NCI-H2029 (cell line): ENCODE measurements around the gene ZNF746.
A peak's percentile ranks its signal among the peaks of the same experiment; 100 is the strongest.
"Not testable (repeated sequence)": the region's sequence is repeated elsewhere in the genome, so short reads cannot be mapped to it uniquely, and the experiment has no call there.

Experiments
- DNase-seq: peaks from one replicate; lab custom pipeline; 2025; lab: John Stamatoyannopoulos, UW

Gene ZNF746

DNA sequence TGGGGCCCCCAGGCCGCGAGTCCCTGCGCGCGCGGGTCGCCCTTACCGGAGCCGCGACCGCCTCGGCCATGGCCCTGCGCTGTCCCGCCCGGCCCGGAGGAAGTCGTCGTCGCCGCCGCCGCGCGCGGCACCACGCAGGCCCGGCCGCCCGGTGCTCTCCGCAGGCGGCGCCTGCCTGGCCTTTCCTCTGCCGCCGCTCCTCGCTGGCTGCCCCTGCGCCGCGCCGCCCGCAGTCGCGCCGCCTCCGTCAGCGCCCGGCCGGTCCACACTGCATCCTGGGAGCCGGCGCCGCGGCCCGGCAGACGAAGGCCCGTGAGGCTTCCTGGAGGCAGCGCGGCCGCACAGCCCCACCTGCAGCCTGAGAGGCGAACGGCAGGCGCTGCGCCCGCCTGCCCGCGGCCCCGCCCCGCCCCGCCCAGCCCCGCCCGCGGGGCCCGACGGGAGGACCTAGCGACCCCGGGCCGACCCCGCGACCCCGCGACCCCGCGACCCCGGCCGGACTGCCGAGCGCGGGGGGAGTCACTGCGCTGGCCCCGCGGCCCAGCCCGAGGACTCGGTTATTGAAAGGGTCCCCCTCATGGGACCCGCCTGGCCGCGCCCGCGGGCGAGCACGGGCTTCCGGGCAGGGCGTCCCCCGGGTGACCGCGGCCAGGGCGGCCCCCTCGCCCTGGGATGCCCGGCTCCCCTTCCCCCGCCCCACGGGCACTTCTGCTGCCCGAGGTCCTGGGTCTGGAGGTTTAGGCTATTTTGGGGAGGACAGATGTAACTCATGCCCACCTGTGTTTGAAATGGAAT lies at the start of gene ZNF746:
Gene ZNF746, minus strand, starts transcription at position 343 of the 795 bp plus-strand sequence. Its CDS starts 273 bp downstream, at position 70.
- DNase-seq: peak; percentile 70

DNA sequence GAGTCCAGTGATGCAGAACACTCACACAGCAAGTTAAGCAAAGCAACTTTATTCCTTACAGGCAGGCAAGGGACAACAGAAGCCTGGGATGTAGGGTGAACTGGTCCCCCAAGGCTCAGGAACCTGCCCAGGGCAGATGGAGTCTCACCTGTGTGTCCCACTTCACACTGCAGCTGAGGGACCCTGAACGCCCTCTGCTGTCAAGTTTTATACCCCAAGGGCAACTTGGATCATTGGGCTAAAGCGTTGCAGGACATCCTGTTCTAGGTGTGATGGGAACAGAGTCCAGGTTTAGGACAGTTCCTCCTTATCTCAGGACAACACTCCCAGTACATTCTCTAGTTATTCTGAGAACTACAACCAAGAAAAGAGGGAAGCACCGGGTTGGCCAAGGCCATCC lies 49.5 kb upstream of the ZNF746 start:
- DNase-seq: no peak

DNA sequence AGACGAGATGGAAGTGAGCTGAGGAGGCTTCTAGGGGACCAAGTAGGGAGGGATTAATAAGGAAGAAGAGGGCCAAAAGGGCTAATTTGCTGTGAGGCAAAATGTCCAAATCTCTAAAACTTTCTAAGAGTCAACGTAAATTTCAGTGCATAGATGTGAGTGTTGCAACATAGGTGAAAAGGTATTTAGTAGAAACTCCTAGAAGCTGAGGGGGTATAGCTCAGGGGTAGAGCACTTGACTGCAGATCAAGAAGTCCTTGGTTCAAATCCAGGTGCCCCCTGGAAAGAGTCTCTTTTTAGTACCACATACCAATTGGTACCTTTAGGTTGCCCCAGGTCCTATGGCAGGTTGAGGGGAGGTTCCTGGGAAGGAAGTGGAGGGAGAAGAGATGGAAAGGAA lies 48.7 kb upstream of the ZNF746 start:
- DNase-seq: no peak

DNA sequence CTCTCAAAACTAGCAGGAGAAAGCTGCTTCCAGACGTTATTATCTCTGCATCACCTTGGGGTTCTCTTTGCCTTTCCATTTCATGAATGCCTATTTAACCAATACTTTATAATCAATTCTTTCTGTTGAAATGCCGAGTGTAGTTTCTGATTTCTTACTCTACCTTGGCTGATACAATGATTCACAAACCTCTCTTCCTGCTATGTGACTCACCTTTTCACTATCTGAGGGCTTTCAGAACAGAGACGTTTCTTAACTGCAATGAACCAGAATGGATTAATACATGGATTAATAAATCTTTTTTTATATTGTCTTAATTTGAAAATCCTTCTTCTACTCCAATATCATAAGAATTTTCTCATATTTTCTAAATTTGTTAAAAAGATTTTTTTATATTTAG lies 46.4 kb upstream of the ZNF746 start:
- DNase-seq: no peak

DNA sequence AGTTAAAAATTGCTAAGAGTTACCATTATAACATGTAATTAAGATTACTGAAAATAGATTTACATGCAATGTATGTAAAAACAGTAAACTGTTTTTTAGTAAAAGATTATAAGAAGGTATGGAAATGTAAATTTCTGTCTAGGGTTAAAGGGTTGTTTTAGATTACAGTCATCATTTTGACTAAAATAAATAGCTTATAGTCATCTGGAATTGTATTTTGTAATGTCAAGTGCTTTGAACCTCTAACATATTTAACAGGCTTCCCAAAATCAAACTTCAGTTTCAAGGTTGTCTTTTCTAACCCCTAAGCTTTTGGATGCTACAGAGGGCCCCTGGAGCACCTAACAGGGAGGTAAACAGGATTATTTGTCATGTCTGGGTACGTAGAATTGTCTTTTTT lies 35.0 kb upstream of the ZNF746 start:
- DNase-seq: no peak

DNA sequence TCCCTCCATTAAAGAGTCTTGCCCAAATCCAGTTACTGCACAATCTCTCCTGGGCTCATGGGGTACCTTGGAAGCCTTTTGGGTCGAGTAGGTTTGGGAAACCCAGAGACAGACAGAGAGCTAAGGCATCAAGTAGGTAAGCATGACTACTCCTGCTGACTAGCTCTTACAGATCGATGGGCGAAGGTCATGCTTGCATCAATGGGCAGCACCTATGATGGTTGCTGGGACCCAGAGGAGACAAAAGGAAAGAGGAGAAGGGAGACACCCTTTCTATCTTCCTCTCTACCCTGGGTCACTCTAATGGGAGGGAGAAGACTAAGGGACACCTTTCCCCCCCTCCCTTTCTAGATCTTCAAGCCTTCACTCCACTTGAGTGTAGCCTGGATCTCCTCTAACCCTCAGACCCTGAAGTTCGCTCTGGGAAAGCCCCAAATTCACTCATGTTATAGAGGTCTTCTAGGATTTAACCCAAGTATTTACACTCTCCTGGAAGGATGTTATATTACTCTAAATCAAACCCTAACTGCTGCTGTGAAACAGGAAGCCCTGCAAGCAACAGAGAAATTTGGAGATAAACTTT lies 31.6 kb upstream of the ZNF746 start:
- no peak for DNase-seq

DNA sequence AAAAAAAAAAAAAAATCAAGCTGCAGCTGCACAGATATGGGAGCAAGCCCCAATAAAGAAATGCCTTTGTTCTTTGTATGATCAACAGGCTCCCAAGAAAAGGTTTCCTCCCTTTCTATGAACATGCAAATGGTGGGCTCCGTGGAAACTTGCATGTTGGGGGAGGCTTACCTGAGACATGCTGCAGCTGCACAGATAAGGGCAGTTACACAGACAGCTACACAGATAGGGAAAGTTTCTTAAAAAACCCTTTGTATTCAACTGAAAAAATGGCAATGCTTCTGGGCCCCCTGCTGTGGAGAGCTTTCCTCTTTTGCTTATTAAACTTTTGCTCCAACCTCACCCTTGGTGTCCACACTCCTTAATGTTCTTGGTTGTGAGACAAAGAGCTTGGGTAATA lies 29.8 kb upstream of the ZNF746 start:
- DNase-seq: no peak

DNA sequence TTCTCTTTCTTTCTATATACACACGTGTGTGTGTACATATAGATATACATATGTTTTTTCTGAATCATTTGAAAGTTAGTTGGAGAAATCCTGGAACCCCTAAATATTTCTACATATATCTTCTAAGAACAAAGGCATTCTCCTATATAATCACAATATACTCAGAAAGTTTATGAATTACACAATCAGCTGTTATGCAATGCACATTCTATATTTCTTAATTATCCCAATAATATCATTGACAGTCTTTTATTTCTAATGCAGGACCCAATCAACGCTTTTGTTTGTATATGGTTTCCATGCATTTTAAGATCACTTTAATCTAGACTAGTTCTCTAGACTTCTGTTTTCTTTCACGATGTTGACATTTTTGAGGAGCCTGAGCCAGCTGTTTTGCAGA lies 27.7 kb upstream of the ZNF746 start:
- DNase-seq: no peak

DNA sequence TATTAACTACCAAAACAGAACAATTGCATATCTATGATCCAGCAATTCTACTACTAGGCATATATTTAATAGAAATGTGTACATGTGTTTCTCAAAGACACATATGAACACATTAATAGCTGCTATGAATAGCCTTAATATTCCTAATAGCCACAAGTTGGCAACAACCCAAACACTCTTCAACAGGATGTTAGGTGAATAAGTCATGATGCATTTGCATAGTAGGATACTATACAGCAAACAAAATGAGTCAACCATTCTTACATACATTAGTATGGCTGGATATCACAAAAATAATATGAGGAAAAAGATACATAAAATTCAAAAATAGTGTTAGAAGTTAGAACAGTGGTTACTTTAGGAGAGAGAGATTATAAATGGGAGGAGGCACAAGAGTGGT lies 26.8 kb upstream of the ZNF746 start:
- no peak for DNase-seq

DNA sequence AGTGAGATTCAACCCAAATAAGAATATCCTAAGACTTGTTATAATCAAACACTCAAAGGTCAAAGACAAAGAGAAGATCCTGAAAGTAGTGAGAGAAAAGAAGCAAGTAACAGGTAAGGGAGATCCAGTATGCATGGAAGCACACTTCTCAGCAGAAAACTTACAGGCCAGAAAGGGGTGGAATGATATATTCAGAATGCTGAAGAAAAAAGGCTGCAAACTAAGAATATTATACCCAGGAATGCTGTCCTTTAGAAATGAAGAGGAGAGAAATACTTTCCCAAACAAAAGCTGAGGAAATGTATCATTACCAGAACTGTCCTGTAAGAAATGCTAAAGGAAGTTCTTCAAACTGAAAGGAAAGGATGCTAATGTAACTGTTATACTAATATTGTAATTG lies 12.6 kb upstream of the ZNF746 start:
- DNase-seq: no peak

DNA sequence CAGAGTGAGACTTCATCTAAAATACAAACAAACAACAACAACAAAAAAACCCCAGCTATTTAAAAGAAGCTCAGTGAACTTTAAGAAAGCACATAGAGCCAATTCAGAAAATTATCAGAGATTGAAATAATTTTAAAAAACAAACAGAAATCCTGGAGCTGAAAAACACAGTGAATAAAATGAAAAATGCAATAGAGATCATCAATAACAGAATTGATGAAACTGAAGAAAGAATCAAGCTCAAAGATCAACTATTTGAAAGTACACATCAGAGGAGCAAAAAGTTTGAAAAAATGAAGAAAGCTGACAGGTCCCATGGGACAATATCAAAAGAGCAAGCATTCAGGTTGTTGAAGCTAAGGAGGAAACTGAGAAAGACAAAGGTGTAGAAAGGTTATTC lies 12.2 kb upstream of the ZNF746 start:
- no peak for DNase-seq

DNA sequence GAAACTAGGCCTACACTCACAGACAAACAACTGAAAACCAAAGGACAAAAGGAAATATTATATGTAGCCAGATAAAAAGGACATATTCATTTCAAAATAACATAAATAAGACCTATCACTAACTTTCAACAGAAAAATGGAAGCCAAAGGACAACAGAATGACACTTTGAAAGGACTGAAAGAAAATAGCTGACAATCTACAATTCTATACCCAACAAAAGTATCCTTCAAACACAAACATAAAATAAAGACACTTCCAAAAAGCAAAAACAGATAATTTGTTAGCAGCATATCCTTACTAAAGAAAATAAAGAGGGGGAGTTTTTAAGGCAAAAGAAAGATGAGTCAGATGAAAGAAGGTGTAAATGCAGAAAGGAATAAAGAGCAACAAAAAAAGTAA lies 7.9 kb upstream of the ZNF746 start:
- DNase-seq: no peak

DNA sequence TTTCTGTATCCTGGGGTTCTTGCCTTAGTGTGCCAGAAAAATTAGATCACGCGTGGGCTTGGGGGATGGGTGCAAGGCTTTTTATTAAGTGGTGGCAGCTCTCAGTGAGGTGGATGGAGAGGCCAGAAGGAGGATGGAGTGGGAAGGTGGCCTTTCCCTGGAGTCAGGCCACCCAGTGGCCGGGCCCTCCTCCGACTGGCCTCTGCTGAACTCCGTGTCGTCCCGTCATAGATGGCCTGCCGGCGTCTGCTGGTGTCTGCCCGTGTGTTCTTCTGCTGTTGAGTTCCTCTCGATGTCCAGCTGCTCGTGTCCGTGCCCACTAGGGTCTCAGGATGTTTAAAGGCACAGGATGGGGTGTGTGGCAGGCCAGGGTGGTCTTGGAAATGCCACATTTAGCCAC lies 4.0 kb upstream of the ZNF746 start:
- no peak for DNase-seq

DNA sequence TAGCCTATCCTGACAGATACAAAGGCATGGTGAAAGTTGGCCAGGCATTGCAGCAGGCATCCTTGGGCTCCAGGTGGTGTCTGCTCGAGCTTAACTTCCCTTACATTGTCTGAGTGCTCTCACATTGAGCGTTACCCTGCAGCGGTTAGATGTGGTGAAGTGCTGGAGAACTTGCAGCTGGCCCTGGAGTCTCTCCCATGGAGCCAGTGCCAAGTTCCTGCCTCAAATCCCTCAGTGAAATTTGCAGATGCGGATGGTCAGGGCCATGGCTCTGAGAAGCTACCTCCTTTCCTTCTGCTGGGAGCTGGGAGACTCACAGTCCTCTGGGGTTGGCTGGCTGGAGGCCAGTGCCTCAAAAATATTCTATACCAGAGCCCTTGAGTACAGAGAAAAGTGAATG lies 3.3 kb upstream of the ZNF746 start:
- no peak for DNase-seq

DNA sequence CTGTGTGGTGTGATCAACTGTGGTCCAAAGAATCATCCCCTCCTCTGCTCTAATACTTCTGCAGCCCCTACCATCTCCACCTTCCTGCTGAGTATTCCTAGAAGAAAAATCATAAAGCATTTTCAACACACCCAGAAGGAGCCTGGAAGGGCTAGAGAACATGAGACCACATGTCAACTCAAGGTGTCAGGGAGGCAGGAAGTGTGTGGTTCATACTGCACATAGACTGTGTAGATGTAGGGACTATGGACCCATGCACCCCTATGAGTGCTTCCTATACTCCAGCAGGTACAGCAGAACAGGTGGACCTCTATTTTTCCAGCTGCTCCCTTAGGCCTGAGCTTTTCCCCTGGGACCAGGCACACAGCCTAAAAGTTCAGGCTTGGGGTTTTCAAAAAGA lies 2.6 kb upstream of the ZNF746 start:
- no peak for DNase-seq

DNA sequence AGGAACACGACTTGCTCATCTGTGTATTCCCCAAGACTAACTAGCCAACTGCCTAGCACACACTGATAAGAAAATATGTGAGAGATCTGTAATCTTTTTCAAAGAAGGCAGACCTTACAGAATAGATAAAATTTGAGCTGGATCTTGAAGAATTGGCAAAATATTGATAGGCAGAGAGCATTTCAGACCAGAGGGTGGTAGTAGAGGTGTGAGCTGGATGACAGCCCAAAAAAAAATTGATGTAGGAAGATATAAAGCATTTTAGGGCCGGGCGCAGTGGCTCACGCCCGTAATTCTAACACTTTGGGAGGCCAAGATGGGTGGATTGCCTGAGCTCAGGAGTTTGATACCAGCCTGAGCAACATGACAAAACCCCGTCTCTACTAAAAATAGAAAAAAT lies 1.2 kb upstream of the ZNF746 start:
- no peak for DNase-seq

DNA sequence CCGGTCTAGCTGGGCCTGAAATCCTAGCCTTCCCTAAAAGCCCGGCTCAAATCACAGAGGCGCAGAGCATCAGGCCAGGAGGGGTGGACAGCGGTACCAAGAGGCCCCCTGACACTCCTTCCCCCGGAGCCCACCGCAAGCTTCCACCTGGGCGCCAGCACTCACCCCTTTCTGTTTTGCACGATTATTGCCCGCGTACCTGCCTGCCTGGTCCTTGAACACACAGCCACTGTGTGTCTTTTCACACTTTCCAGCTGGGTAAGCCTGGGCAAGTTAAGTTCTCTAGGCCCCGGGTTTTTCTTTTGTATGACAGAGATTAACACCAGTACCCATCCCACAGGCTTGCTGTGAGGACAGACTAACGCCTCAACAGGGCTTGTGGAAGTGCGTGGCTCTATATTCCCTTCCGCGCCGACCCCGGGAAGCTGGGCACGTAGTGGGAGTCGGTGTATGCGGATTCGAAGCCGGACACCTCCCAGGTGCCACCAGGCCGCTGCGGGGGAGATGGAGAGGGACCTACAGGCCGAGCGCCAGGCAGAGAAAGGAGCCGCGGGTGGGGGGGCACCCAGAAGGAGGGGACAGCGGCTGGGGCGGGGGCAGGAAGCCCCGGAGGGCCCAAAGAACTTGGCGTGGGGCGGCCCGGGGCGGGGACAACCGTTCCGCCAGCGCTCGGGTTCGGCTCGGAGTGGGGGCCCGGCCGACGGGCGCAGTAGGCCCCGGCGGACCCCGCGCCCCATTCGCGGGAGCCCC lies 792 bp downstream of the ZNF746 start:
- DNase-seq: peak; percentile 17

DNA sequence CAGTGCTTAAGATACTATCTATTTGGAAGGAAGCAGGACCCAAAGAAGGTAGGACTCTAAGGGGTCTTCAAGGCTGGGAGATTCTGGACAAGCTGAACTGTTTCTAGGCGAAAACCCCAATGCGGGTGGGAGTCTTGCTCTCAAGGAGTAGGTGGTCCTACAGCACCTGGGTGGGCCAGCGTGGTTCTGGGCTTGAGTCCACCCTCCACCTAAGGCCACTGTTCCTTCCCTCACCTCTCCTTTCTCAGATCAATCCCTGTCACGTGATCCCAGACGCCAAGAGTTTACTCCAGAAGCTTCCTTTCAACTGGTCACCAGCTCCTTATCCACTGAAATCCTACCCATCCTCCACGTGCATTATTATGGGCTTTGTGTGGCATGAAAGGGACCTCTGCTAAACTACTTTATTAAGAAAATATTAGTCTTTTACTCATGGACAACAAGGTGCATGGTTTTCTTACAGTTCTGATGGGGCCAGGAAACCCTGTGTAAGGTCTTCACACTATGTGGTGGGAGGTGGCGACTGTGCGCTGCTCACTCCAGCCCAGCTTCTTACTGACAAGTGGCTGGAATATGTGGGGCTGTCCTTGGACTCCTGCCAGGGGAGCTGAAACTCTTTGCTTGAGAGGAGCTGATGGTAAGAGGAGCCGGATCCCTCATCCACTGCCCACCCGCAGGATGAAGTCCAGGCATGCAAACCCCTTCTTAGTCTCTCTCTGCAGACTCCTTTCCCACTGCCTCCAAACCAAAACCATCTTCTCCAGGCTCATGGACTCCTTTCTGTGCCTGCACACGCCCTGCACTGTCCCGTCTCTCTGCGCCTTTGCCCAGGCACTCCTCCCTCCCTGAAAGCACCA lies 1.6 kb downstream of the ZNF746 start:
- DNase-seq: peak; percentile 1

DNA sequence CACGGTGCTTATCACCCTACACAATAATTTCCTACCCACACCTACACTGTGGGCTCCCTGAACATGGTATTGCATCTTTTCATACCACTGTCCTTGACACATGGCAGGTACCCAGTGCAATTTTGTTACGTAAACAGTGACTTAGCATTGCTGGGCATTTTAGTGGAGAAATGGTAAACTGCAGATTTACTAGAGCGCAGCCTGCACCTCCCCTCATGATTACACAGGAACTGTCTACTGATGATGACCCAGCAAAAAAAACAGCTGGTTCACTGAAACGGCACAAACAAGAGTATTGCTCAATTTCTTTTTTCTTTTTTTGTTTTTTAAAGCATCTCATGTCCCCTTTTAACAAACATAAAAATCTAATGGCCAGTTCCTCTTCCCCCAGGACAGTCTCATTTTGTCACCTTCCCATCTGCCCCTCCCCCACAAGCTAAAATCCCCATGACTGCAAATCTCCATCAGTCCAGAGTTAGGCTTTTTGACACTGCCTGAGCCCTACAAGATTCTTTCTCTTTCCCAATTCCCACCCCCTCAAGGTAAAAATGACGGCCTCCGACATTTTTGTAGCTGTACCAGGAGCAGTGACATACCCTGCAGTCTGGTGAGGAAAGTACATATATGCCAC lies 2.8 kb downstream of the ZNF746 start:
- DNase-seq: no peak

DNA sequence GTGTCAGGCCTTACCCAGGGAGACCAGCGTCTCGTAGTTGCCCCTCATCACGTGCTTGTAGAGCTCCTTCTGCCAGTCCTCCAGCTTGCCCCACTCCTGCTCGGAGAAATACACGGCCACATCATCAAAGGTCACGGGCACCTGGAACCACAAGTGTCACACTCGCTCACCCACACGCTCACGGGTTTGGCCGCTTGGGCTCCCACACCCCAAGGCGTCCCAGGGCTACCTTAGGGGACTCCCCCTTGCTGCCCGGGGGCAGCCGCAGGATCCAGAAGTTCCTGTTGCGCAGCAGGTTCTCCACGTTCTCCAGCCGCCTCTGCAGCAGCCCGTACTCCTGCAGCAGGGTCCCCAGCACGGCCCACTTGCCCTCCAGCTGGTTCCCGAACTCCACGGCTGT lies 3.6 kb downstream of the ZNF746 start:
- not testable (repeated sequence) for DNase-seq

DNA sequence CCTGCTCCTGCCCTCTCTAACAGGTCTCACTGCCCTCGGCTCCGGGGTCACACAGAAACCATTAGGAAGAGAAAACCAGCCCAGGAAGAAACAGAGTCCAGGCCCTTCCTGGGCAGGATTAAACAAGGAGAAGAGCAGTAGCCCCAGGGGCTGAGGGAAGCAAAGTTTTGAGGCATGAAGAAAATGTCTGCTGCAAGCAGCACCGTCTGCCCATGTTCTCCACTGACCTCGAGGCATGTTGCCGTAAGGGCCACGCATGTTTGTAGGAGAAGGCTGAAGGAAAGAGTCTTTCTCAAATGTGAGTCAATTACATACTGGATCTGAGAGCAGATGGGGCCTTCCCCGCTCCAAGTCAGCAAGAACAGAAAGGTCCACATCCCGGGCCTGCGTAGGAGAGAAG lies 4.2 kb downstream of the ZNF746 start:
- DNase-seq: no peak
